ENCODE measurements around the gene PHF20. TPM values are rescaled to one million over a fixed set of nuclear protein-coding genes. Genes with fewer than 3 reads are reported as not detected.
A peak's percentile ranks its signal among the peaks of the same experiment; 100 is the strongest.
"Not testable (repeated sequence)": the region's sequence is repeated elsewhere in the genome, so short reads cannot be mapped to it uniquely, and the experiment has no call there.

The PHF20 gene
- total RNA-seq, 1 donor from 2014 or later = 17.3 TPM

- no peak for ATAC-seq
Observed at GRCh38 chr20:35939264-35939663, 167.4 kb downstream of the PHF20 start.

GRCh38 chr20:35941620-35942019 is 169.8 kb downstream of the PHF20 start:
- no peak for ATAC-seq

GRCh38 chr20:35942243-35942642 is 170.4 kb downstream of the PHF20 start:
- no peak for ATAC-seq

GRCh38 chr20:35947489-35947888 is 175.7 kb downstream of the PHF20 start:
- ATAC-seq = peak; percentile 27

GRCh38 chr20:35947907-35948306 is 176.1 kb downstream of the PHF20 start:
- no peak for ATAC-seq

- no peak for ATAC-seq
Observed at GRCh38 chr20:35950093-35950492, 178.3 kb downstream of the PHF20 start.

GRCh38 chr20:35952080-35952479 is 180.3 kb downstream of the PHF20 start:
- ATAC-seq = not testable (repeated sequence)

- no peak for ATAC-seq
Observed at GRCh38 chr20:35952480-35953386, 180.9 kb downstream of the PHF20 start.

- peak; percentile 45 for ATAC-seq
Observed at GRCh38 chr20:35953387-35954199, 181.8 kb downstream of the PHF20 start.

- ATAC-seq = peak; percentile 94
Observed at GRCh38 chr20:35954200-35954906, 182.5 kb downstream of the PHF20 start, which contains the start of gene SCAND1. TSS of gene SCAND1 (minus strand) at chr20:35954502. CDS start at chr20:35954284, 218 bp downstream.

- ATAC-seq = no peak
Observed at GRCh38 chr20:35954907-35955251, 183.1 kb downstream of the PHF20 start.

- no peak for ATAC-seq
Observed at GRCh38 chr20:35956616-35957015, 184.8 kb downstream of the PHF20 start.

GRCh38 chr20:35959291-35959690 is 187.5 kb downstream of the PHF20 start:
- not testable (repeated sequence) for ATAC-seq

- ATAC-seq = no peak
Observed at GRCh38 chr20:35963878-35964277, 192.1 kb downstream of the PHF20 start.

GRCh38 chr20:35967979-35968640 is 196.3 kb downstream of the PHF20 start, which contains the start of gene CNBD2:
TSS of gene CNBD2 (plus strand) at chr20:35968590. CDS start at chr20:35968763, 173 bp downstream.
- ATAC-seq = no peak

- ATAC-seq = peak; percentile 91
Observed at GRCh38 chr20:35968930-35969329, 197.1 kb downstream of the PHF20 start.

- no peak for ATAC-seq
Observed at GRCh38 chr20:35971981-35972380, 200.2 kb downstream of the PHF20 start.

- no peak for ATAC-seq
Observed at GRCh38 chr20:35972462-35972861, 200.6 kb downstream of the PHF20 start.

GRCh38 chr20:35974256-35974655 is 202.4 kb downstream of the PHF20 start:
- peak; percentile 20 for ATAC-seq

- ATAC-seq = no peak
Observed at GRCh38 chr20:35975576-35976373, 204.0 kb downstream of the PHF20 start.

GRCh38 chr20:35978041-35978513 is 206.3 kb downstream of the PHF20 start:
- no peak for ATAC-seq
